Panc1 (cell line): ENCODE measurements around the gene CISD1. TPM values are rescaled to one million over a fixed set of nuclear protein-coding genes. Genes with fewer than 3 reads are reported as not detected.

Experiments
- ATAC-seq: fragments of 200-7000 bp; cut with Tn5 transposase; 2 replicates; pipeline ENCODE4 v1.9.1; 2020; ENCODE audit warnings: mild to moderate bottlenecking, moderate library complexity
- BruUV-seq: library from RNA; stranded (reverse); fragments of 400-500 nt; replicated peaks from 2 replicates; lab custom pipeline; 2021; lab: Mats Ljungman, UMichigan
- CTCF ChIA-PET: fragments of 300-600 bp; sonication (Branson Sonifier 250); formaldehyde crosslinking; loops from one replicate; lab custom pipeline; 2022; ENCODE audit warnings: antibody characterized with exemption; lab: Charles Lee
- POLR2A ChIA-PET: fragments of 300-600 bp; sonication (Branson Sonifier 250); formaldehyde crosslinking; loops from one replicate; lab custom pipeline; 2022; ENCODE audit warnings: antibody characterized with exemption; lab: Charles Lee
- DNase-seq: peaks from one replicate; pipeline ENCODE4 v3.0.0-alpha.2; 2010; ENCODE audit warnings: low read depth, low spot score
- H3K27ac ChIP-seq: 2 replicates; pipeline ENCODE4 v1.5.1; 2011; ENCODE audit warnings: mild to moderate bottlenecking, low read length, inconsistent platforms
- H3K27me3 ChIP-seq: fragments of 200-500 bp; sonication (Bioruptor generic); 2 replicates; pipeline ENCODE4 v1.6.0; 2014; ENCODE audit warnings: low read length, inconsistent platforms; ENCODE audit not compliant: control insufficient read depth, insufficient read depth
- H3K36me3 ChIP-seq: fragments of 200-500 bp; sonication (Bioruptor generic); 2 replicates; pipeline ENCODE4 v1.5.1; 2014; ENCODE audit warnings: inconsistent platforms, mild to moderate bottlenecking, low read length, moderate library complexity; ENCODE audit not compliant: control insufficient read depth, insufficient read depth
- H3K4me1 ChIP-seq: 2 replicates; pipeline ENCODE4 v1.5.1; 2011; ENCODE audit warnings: inconsistent platforms, mild to moderate bottlenecking, low read length, moderate library complexity; ENCODE audit not compliant: control insufficient read depth, insufficient read depth
- H3K4me3 ChIP-seq, 2 experiments: 2 replicates each; pipeline ENCODE4 v1.5.1; 2011 to 2012; ENCODE audit warnings: low read depth in 2 of 2, low read length in 2 of 2, mild to moderate bottlenecking in 2 of 2, inconsistent platforms in 1 of 2, moderate library complexity in 1 of 2
- H3K9me3 ChIP-seq: fragments of 200-500 bp; sonication (Bioruptor generic); 2 replicates; pipeline ENCODE4 v1.5.1; 2014; ENCODE audit warnings: low read depth, mild to moderate bottlenecking, inconsistent platforms, low read length, moderate library complexity; ENCODE audit not compliant: control insufficient read depth, insufficient read depth
- CTCF ChIP-seq: fragments of 450-650 bp; IDR thresholded peaks from 2 replicates; pipeline ENCODE4 v1.5.1; 2017; ENCODE audit warnings: mild to moderate bottlenecking
- POLR2AphosphoS5 ChIP-seq: IDR thresholded peaks from 2 replicates; pipeline ENCODE4 v1.6.1; 2012; ENCODE audit warnings: mild to moderate bottlenecking, low read depth, low read length, moderate library complexity
- REST ChIP-seq, 2 experiments: IDR thresholded peaks; 2 replicates each; pipeline ENCODE4 v1.6.1; 2011 to 2012; ENCODE audit warnings: low read depth in 2 of 2, control low read depth in 1 of 2, low read length in 1 of 2, mild to moderate bottlenecking in 1 of 2, moderate library complexity in 1 of 2; ENCODE audit not compliant: insufficient read depth in 1 of 2
- SIN3A ChIP-seq: IDR thresholded peaks from 2 replicates; pipeline ENCODE4 v1.6.1; 2012; ENCODE audit warnings: low read depth, mild to moderate bottlenecking, low read length, moderate library complexity, borderline replicate concordance; ENCODE audit not compliant: insufficient read depth
- TCF7L2 ChIP-seq: IDR thresholded peaks from 2 replicates; pipeline ENCODE4 v1.6.1; 2011; ENCODE audit warnings: mild to moderate bottlenecking, low read depth, low read length, inconsistent platforms
- in situ Hi-C: cut with HindIII; loops from 2 replicates; pipeline ENCODE4 v1.10.0; 2016; ENCODE audit warnings: low sequenced_read_pairs, low pct_unique_long_range_greater_than_20kb
- intact Hi-C: fragments of 100-400 bp; cut with micrococcal nuclease; formaldehyde crosslinking; loops from one replicate; pipeline ENCODE4 v1.10.0; 2022; ENCODE audit not compliant: unreplicated experiment
- total RNA-seq: library from RNA; stranded (reverse); gene quantifications from one replicate; pipeline ENCODE4 v1.2.1, GENCODE V29; 2021; ENCODE audit not compliant: unreplicated experiment

The CISD1 gene
- total RNA-seq, 1 experiment from 2014 or later, result 64.1 TPM

GRCh38 chr10:58330431-58330830 is 61.5 kb downstream of the CISD1 start:
- CTCF ChIA-PET, result no interaction called here
- DNase-seq (no peak), ATAC-seq (no peak)
- POLR2A ChIA-PET, result no interaction called here
- intact Hi-C loops, result no loop called here
- Histone ChIP-seq H3K9me3 (no peaks in the 10 kb centered on the region), H3K27ac (no peak overlapping the region), H3K4me3 (no peak overlapping the region), H3K36me3 (no peaks in the 10 kb centered on the region; the same call in 1 of the 2 replicates), H3K27me3 (peaks cover 3% of the 10 kb centered on the region; the same call in 1 of the 2 replicates), H3K4me1 (no peaks in the 10 kb centered on the region)
- TF ChIP-seq SIN3A (no peak), CTCF (no peak), TCF7L2 (no peak), REST (IDR thresholded peaks at IDR 0.05; ENCODE audit: insufficient read depth in 1 of 2, low read depth in 2 of 2, low read length in 1 of 2) (no peak), POLR2AphosphoS5 (no peak)
- no TSS peak for BruUV-seq
- in situ Hi-C loops, result no loop called here

GRCh38 chr10:58331646-58332045 is 62.7 kb downstream of the CISD1 start:
- CTCF ChIA-PET, result no interaction called here
- BruUV-seq, result no TSS peak

More at GRCh38 chr10:58331646-58332045, 62.7 kb downstream of the CISD1 start:
- Histone ChIP-seq H3K4me1 (peaks cover 4% of the 10 kb centered on the region; the same call in 1 of the 2 replicates), H3K36me3 (no peaks in the 10 kb centered on the region; the same call in 1 of the 2 replicates), H3K4me3 (no peak overlapping the region), H3K27me3 (peaks cover 3% of the 10 kb centered on the region; the same call in 1 of the 2 replicates), H3K9me3 (no peaks in the 10 kb centered on the region), H3K27ac (no peak overlapping the region)
- DNase-seq (no peak), ATAC-seq (no peak)
- POLR2A ChIA-PET, result no interaction called here
- no peak for TF ChIP-seq CTCF
- no peak for TF ChIP-seq POLR2AphosphoS5
- TF ChIP-seq TCF7L2, result no peak
- no peak for TF ChIP-seq REST (IDR thresholded peaks at IDR 0.05; ENCODE audit: insufficient read depth in 1 of 2, low read depth in 2 of 2, low read length in 1 of 2)
- no peak for TF ChIP-seq SIN3A
- intact Hi-C loops, result no loop called here
- in situ Hi-C loops, result no loop called here
